ENCODE measurements around the gene NEXMIF. TPM values are rescaled to one million over a fixed set of nuclear protein-coding genes. Genes with fewer than 3 reads are reported as not detected.

NEXMIF gene
- total RNA-seq, 1 donor from 2014 or later, result 0.87 TPM

GRCh38 chrX:74814681-74815080 lies 110.6 kb downstream of the NEXMIF start:
- no peak for DNase-seq

GRCh38 chrX:74804574-74804973 lies 120.7 kb downstream of the NEXMIF start:
- intact Hi-C loops (cut with DNase I), result no loop called here
- no peak for ATAC-seq
- no peak for DNase-seq
- H3K4me1 ChIP-seq, result no peaks in the 10 kb centered on the region
- TF ChIP-seq CTCF (IDR thresholded peaks at IDR 0.05), result no peak
- H3K36me3 ChIP-seq, result no peaks in the 10 kb centered on the region
- H3K9me3 ChIP-seq, result no peaks in the 10 kb centered on the region
- no peak overlapping the region for H3K4me3 ChIP-seq
- no peaks in the 10 kb centered on the region for H3K27me3 ChIP-seq
- no peak overlapping the region for H3K27ac ChIP-seq

More at GRCh38 chrX:74814681-74815080, 110.6 kb downstream of the NEXMIF start:
- no peak for ATAC-seq
- Histone ChIP-seq H3K27me3 (no peaks in the 10 kb centered on the region), H3K4me1 (no peaks in the 10 kb centered on the region), H3K36me3 (no peaks in the 10 kb centered on the region), H3K4me3 (no peak overlapping the region), H3K9me3 (no peaks in the 10 kb centered on the region), H3K27ac (no peak overlapping the region)
- no peak for TF ChIP-seq CTCF (IDR thresholded peaks at IDR 0.05)
- intact Hi-C loops (cut with DNase I), result no loop called here

- Histone ChIP-seq H3K9me3 (no peaks in the 10 kb centered on the region), H3K36me3 (no peaks in the 10 kb centered on the region), H3K27me3 (no peaks in the 10 kb centered on the region), H3K27ac (no peak overlapping the region), H3K4me1 (no peaks in the 10 kb centered on the region), H3K4me3 (no peak overlapping the region)
- ATAC-seq (no peak), DNase-seq (no peak)
- intact Hi-C loops (cut with DNase I), result no loop called here
- no peak for TF ChIP-seq CTCF (IDR thresholded peaks at IDR 0.05)
These were observed 125.2 kb downstream of the NEXMIF start for GRCh38 chrX:74800062-74800461.

- ATAC-seq, result no peak
- H3K36me3 ChIP-seq, result no peaks in the 10 kb centered on the region
- intact Hi-C loops (cut with DNase I), result no loop called here
These were observed 127.8 kb downstream of the NEXMIF start for GRCh38 chrX:74797338-74797887.

GRCh38 chrX:74788545-74789086 lies 136.6 kb downstream of the NEXMIF start:
- Histone ChIP-seq H3K9me3 (no peaks in the 10 kb centered on the region), H3K4me3 (no peak overlapping the region), H3K27me3 (no peaks in the 10 kb centered on the region), H3K4me1 (no peaks in the 10 kb centered on the region), H3K36me3 (no peaks in the 10 kb centered on the region), H3K27ac (no peak overlapping the region)
- DNase-seq (no peak), ATAC-seq (no peak)
- intact Hi-C loops (cut with DNase I), result no loop called here
- TF ChIP-seq CTCF (IDR thresholded peaks at IDR 0.05), result no peak

More at GRCh38 chrX:74797338-74797887, 127.8 kb downstream of the NEXMIF start:
- H3K27me3 ChIP-seq, result no peaks in the 10 kb centered on the region
- H3K9me3 ChIP-seq, result no peaks in the 10 kb centered on the region
- DNase-seq, result no peak
- H3K4me3 ChIP-seq, result no peak overlapping the region
- no peak overlapping the region for H3K27ac ChIP-seq
- TF ChIP-seq CTCF (IDR thresholded peaks at IDR 0.05), result no peak
- H3K4me1 ChIP-seq, result no peaks in the 10 kb centered on the region

- ATAC-seq (no peak), DNase-seq (no peak)
- Histone ChIP-seq H3K4me3 (no peak overlapping the region), H3K9me3 (no peaks in the 10 kb centered on the region), H3K4me1 (no peaks in the 10 kb centered on the region), H3K27me3 (no peaks in the 10 kb centered on the region), H3K27ac (no peak overlapping the region), H3K36me3 (no peaks in the 10 kb centered on the region)
- intact Hi-C loops (cut with DNase I), result no loop called here
- no peak for TF ChIP-seq CTCF (IDR thresholded peaks at IDR 0.05)
These were observed 140.6 kb downstream of the NEXMIF start for GRCh38 chrX:74784629-74785028.

Data from upper lobe of right lung (tissue), 1 donor.